Measurements from ENCODE around the gene ZFPL1. TPM values are rescaled to one million over a fixed set of nuclear protein-coding genes. Genes with fewer than 3 reads are reported as not detected.

ZFPL1 gene
- total RNA-seq, result 25.5 TPM

- DNase-seq, result peak; percentile 98
These were observed at the start of gene ZFPL1, which contains the start of gene CDCA5 for GRCh38 chr11:65083834-65084597. Gene ZFPL1, plus strand, starts transcription at chr11:65084222. Its CDS starts 477 bp downstream, at chr11:65084699. Gene CDCA5, minus strand, starts transcription at chr11:65084040. Its CDS starts 62 bp downstream, at chr11:65083978.

- DNase-seq, result no peak
These were observed 49.6 kb upstream of the ZFPL1 start for GRCh38 chr11:65034423-65034822.

GRCh38 chr11:65035579-65035978 is 48.4 kb upstream of the ZFPL1 start:
- no peak for DNase-seq

DNA sequence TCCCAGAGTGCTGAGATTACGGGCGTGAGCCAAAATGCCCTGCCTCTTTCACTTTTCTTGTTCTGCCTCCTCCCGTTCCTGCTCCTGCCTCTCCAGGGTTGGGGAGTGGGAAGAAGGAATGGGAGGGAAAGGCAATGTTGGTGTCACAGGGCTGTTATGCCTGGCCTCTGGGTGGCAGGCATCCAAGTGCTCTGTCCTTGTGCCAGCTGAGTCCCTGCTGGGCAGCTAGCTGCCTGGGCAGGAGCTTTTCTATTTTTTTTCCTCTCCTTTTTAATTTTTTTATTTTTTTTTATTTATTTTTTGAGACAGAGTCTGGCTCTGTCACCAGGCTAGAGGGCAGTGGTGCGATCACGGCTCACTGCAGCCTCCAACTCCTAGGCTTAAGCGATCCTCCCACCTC is 47.1 kb upstream of the ZFPL1 start:
- peak; percentile 34 for DNase-seq

GRCh38 chr11:65040520-65040846 is 43.5 kb upstream of the ZFPL1 start:
- DNase-seq, result no peak

DNA sequence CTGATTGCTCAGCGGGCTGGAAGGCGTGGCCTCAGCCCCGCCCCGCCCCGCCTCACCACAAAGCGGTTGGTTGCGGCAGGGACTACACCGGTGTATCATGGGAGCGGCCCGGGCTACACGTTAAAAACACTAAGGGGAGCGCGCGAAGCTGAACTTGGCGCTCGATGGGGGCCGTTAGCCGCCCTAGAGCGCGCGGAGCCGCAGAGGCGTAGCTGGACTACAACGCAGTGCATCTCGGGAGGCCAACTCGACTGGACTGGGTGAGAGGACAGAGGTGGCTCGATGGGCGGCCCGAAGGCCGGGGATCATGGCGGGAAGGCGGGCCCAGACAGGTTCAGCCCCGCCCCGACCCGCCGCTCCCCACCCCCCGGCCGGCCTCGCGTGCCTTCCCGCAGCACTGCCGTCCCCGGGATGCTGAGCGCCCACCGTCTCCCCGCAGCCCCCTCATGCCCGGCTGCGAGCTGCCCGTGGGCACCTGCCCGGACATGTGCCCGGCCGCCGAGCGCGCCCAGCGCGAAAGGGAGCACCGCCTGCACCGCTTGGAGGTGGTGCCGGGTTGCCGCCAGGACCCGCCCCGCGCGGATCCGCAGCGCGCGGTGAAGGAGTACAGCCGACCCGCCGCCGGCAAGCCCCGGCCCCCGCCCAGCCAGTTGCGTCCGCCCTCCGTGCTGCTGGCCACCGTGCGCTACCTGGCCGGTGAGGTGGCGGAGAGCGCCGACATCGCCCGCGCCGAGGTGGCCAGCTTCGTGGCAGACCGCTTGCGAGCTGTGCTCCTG is 43.0 kb upstream of the ZFPL1 start, which contains the start of gene SAC3D1:
TSS of gene SAC3D1 (plus strand) at position 364 of the 776 bp plus-strand sequence. CDS start at position 447, 83 bp downstream.
- DNase-seq, result peak; percentile 96

DNA sequence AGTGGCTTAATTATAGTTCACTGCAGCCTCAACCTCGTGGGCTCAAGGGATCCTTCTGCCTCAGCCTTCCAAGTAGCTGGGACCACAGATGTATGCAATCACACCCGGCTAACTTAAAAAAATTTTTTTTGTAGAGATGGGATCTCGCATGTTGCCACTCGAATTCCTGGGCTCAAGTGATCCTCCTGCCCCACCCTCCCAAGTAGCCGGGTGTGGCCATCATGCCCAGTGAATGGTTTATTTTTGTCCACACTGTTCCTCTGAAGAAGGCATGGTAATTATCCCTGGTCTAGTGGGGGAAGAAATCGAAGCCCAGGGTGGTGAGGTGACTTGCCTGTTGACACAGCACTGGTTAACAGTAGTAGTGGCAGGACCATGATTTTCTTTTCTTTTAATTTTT is 41.1 kb upstream of the ZFPL1 start:
- peak; percentile 42 for DNase-seq

GRCh38 chr11:65043881-65044501 is 40.0 kb upstream of the ZFPL1 start:
- DNase-seq, result peak; percentile 27

DNA sequence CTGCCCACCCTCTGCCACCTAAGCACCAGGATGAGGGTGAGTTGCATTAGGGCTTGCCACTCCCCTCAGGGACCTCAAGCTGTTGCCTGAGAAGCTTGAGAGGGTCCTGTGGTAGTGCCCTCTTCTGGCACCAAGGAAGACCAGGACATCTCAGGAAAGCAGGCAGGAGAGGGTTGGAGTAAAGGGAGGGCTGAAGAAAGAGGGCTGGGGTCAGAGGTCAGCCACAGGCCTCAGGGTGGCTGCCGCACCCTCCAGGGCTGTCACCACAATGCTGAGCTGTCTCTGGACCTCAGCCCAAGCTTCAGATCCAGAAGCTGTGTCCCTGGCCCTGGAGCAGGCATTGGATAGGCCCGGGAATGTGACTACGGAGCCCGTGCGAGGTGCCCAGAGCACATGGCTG is 39.0 kb upstream of the ZFPL1 start:
- no peak for DNase-seq

- no peak for DNase-seq
These were observed 38.3 kb upstream of the ZFPL1 start for GRCh38 chr11:65045728-65046127.

GRCh38 chr11:65047581-65048422 is 36.2 kb upstream of the ZFPL1 start:
- DNase-seq, result peak; percentile 32

DNA sequence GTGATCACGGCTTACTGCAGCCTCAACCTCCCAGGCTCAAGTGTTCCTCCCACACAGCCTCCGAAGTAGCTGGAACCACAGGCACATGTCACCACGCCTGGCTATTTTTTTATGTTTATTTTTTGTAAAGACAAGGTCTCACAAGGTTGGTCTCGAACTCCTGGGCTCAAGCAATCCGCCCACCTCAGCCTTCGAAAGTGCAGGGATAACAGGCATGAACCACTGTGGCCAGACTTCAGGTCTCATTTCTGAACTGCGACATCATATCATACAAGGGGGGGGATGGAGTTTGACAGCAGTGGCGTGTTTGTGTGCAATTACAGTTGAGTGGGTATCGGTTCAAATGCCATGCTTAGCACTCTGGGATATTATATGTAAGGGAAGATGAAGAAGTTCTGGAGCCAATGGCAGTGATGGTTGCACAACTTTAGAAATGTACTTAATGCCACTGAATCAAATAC is 32.6 kb upstream of the ZFPL1 start:
- no peak for DNase-seq

GRCh38 chr11:65053827-65054508 is 30.1 kb upstream of the ZFPL1 start:
- DNase-seq, result no peak

DNA sequence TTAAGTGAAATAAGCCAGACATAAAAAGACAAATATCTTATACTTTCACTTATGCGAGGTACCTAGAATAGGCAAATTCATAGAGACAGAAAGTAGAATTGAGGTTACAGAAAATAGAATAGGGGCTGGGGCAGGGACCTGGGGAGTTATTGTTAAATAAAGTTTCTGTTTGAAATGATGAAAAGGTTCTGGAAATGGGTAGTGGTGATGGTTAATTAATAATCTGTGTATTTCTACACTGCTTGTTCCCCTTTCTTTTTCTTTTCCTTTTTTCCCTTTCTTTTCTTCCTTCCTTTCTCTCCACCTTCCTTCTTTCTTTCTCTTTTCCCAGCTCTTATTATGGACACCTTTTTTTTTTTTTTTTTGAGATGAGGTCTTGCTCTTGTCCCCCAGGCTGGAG is 28.5 kb upstream of the ZFPL1 start:
- DNase-seq, result no peak

DNA sequence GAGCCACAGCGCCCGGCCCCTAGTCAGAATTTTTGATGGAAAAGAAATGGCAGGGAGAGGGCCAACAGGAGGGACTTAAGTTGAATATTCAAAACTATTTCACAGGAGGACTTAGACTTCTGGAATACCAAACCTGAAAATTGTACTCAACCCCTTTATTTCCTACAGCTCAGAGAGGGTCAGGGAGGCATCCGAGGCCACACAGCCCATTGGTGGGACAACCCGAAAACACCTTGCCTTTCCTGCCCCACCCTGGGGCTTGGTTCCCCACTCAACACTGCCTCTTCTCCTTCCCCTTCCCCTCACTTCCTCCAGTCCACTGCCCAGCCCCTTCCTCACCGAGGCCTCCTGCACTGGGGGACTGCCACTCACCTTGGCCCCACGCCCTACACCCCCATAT is 27.0 kb upstream of the ZFPL1 start:
- no peak for DNase-seq

DNA sequence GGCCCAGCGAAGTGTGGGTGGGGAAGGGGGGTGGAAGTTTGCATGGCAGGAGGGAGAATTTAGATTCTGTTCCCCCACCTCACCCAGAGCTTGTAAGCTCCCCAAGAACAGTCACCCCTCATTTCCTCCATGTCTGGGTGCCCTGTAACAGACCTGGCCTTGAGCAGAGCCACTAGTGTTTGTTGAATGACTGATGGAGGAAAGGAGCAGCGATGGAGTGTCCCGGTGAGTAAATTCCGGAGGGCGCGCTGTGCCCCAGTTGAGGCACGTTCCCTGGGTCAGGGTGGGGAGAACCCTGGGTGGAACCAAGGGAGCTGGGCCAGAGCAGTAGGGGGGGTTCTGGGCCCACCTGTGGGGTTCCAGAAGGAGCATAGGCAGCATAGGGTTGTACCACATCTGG is 26.5 kb upstream of the ZFPL1 start:
- DNase-seq, result no peak

DNA sequence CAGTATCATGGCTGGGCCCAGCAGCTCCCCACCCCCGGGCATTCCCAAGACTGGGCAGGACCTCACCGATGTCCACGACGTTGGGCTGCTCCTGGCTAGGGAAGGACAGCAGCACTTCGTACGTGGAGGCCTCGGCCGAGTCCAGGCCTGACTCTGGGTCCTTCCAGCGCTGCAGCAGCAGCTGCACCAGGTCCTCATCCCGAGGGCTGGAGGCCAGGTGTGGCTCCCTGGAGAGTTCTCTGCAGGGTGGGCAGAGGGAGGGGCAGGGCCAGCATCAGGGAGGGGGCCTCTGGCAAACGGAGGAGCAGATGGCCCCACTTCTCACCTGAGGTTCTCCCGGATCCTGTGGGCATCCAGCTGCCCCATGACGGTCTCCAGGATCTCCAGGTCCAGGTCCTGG is 26.0 kb upstream of the ZFPL1 start:
- DNase-seq, result no peak

DNA sequence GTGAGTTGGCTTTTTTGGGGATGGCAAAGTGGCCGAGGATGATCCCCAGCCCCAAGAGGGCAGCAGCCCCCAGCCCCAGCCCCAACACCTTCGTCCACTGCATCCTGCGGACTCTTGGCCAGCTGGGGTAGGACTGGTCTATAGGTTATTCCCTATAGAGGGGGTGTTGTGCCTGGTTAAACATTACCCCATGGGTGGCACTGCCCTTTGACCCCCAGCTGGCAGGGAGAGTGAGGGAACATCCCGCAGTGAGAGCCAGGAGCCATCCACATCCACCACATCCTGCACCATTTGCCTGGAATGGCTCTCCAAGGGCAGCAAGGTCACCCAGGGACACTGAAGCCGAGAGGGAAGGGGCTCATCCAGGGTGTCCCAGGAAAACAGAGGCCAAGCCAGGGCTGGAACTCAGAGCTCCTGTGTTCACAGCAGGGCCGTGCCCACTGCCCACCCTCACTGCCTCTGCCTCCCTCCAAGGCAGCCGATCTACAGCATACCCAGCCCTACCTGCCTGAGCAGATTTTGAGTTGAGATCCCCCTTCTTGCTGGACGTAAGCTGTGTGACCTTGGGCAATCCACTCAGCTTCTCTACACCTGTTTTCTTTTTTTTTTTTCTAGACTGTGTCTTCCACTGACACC is 25.5 kb upstream of the ZFPL1 start, which contains the start of gene NAALADL1:
TSS of gene NAALADL1 (minus strand) at position 135 of the 636 bp plus-strand sequence. CDS start at position 103, 32 bp downstream.
- no peak for DNase-seq

GRCh38 chr11:65059523-65059922 is 24.5 kb upstream of the ZFPL1 start:
- DNase-seq, result no peak

DNA sequence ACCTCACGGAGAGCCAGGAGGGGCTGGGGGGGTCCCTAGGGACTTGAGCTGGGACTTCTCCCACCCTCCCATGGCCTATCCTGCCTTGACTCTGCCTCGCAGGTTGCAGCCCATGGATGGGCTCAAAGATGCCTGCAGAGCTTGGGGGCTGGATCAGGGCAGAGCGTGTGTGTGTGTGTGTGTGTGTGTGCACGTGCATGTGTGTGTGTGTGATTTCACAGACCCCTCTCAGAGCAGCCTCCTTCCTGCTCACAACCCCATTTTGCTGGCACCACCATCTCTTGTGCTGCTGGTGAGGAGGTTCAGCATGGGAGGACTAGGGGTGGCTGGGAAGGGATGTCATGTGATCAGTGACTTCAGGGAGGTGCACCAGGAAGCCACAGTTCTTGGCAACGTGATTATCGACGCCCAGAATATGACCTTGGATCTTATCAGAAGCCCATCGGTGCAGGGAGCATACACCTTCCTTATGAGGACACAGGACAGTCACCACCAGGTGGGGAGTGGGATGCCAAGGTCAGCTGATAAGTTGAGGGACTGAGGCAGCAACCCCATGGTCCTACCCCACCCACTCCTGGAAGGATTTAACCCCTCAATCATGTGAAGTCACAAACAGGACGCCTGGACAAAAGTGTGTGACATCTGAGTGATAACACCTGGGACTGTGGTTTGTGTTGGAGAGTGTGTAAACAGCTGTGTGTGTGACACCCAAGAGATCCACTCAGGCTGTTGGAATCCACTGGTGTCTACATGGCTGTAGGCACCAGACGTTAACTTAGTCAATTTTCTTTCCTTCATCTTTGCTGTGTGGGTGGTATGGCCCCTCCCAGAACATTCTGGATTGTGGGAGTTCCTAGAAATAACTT is 23.8 kb upstream of the ZFPL1 start:
- no peak for DNase-seq

All from tongue (tissue), 2 donors.